HEK293 (cell line): Measurements from ENCODE around the gene STRIP1.
A peak's percentile ranks its signal among the peaks of the same experiment; 100 is the strongest.

Experiments used
- CTCF ChIA-PET: fragments of 350-600 bp; formaldehyde crosslinking; extraction: SDS; loops from one replicate; lab custom pipeline; 2021; ENCODE audit warnings: antibody characterized with exemption; lab: Yijun Ruan, JAX
- POLR2A ChIA-PET: fragments of 300-600 bp; formaldehyde crosslinking; extraction: SDS; loops from one replicate; lab custom pipeline; 2020; ENCODE audit warnings: antibody characterized with exemption, inconsistent platforms; lab: Yijun Ruan, JAX
- H3K27ac ChIP-seq: fragments of 200-500 bp; sonication (Bioruptor generic); 2 replicates; pipeline ENCODE4 v1.5.1; 2014; ENCODE audit warnings: low read depth, low read length, control low read depth, inconsistent platforms; ENCODE audit errors: extremely low read depth
- H3K36me3 ChIP-seq, 2 experiments: fragments of 200-500 bp in 1 of 2; sonication (Bioruptor generic) in 1 of 2; 1 replicate in 1 of 2; 2 replicates in 1 of 2; pipeline ENCODE4 v1.5.1; 2014 to 2017; ENCODE audit warnings: inconsistent platforms in 2 of 2, low read length in 2 of 2; ENCODE audit not compliant: control insufficient read depth in 2 of 2, insufficient read depth in 1 of 2
- H3K4me1 ChIP-seq: fragments of 200-500 bp; sonication (Bioruptor generic); 2 replicates; pipeline ENCODE4 v1.5.1; 2014; ENCODE audit warnings: mild to moderate bottlenecking, low read length, inconsistent platforms; ENCODE audit not compliant: control insufficient read depth, insufficient read depth
- H3K4me3 ChIP-seq: 2 replicates; pipeline ENCODE4 v1.5.1; 2011; ENCODE audit warnings: low read depth, mild to moderate bottlenecking, control low read depth, low read length, moderate library complexity
- H3K9me3 ChIP-seq: fragments of 200-500 bp; sonication (Bioruptor generic); 2 replicates; pipeline ENCODE4 v1.5.1; 2014; ENCODE audit warnings: low read depth, low read length, inconsistent platforms; ENCODE audit not compliant: control insufficient read depth, insufficient read depth
- CTCF ChIP-seq: fragments of 450-650 bp; formaldehyde crosslinking; IDR thresholded peaks from 2 replicates; pipeline ENCODE4 v1.5.1; 2016; ENCODE audit warnings: missing biosample characterization, missing genetic modification characterization
- EGR2 ChIP-seq: fragments of 450-650 bp; formaldehyde crosslinking; IDR thresholded peaks from 2 replicates; pipeline ENCODE4 v1.5.1; 2016; ENCODE audit warnings: low read depth, missing biosample characterization, missing genetic modification characterization
- KLF1 ChIP-seq: fragments of 450-650 bp; formaldehyde crosslinking; IDR thresholded peaks from 2 replicates; pipeline ENCODE4 v1.5.1; 2016; ENCODE audit warnings: missing biosample characterization, missing genetic modification characterization
- KLF10 ChIP-seq: fragments of 450-650 bp; IDR thresholded peaks from 2 replicates; pipeline ENCODE4 v1.5.1; 2018; ENCODE audit warnings: missing biosample characterization, mild to moderate bottlenecking, missing genetic modification characterization
- KLF17 ChIP-seq: fragments of 450-650 bp; formaldehyde crosslinking; IDR thresholded peaks from 2 replicates; pipeline ENCODE4 v1.5.1; 2016; ENCODE audit warnings: missing biosample characterization, missing genetic modification characterization
- OSR2 ChIP-seq: fragments of 450-650 bp; formaldehyde crosslinking; IDR thresholded peaks from 2 replicates; pipeline ENCODE4 v1.5.1; 2016; ENCODE audit warnings: missing biosample characterization, missing genetic modification characterization
- PRDM10 ChIP-seq: fragments of 450-650 bp; formaldehyde crosslinking; IDR thresholded peaks from 2 replicates; pipeline ENCODE4 v1.5.1; 2016; ENCODE audit warnings: missing biosample characterization, missing genetic modification characterization
- PRDM6 ChIP-seq: fragments of 450-650 bp; formaldehyde crosslinking; IDR thresholded peaks from 2 replicates; pipeline ENCODE4 v1.5.1; 2017; ENCODE audit warnings: missing biosample characterization, missing genetic modification characterization
- SCRT1 ChIP-seq: fragments of 450-650 bp; formaldehyde crosslinking; IDR thresholded peaks from 2 replicates; pipeline ENCODE4 v1.5.1; 2016; ENCODE audit warnings: missing biosample characterization, missing genetic modification characterization, borderline replicate concordance
- TRIM28 ChIP-seq: IDR thresholded peaks from 2 replicates; pipeline ENCODE4 v1.6.1; 2011; ENCODE audit warnings: low read length, control low read depth, borderline replicate concordance
- ZBTB49 ChIP-seq: fragments of 450-650 bp; formaldehyde crosslinking; IDR thresholded peaks from 2 replicates; pipeline ENCODE4 v1.5.1; 2016; ENCODE audit warnings: missing biosample characterization, missing genetic modification characterization, low read depth
- ZNF10 ChIP-seq: fragments of 450-650 bp; formaldehyde crosslinking; IDR thresholded peaks from 2 replicates; pipeline ENCODE4 v1.5.1; 2017; ENCODE audit warnings: missing biosample characterization, missing genetic modification characterization
- ZNF404 ChIP-seq: fragments of 450-650 bp; formaldehyde crosslinking; IDR thresholded peaks from 2 replicates; pipeline ENCODE4 v1.5.1; 2017; ENCODE audit warnings: missing biosample characterization, missing genetic modification characterization
- ZNF48 ChIP-seq: fragments of 450-650 bp; formaldehyde crosslinking; IDR thresholded peaks from 2 replicates; pipeline ENCODE4 v1.5.1; 2016; ENCODE audit warnings: missing biosample characterization, missing genetic modification characterization
- ZNF596 ChIP-seq: fragments of 450-650 bp; IDR thresholded peaks from 2 replicates; pipeline ENCODE4 v1.5.0; 2018; ENCODE audit warnings: missing biosample characterization, mild to moderate bottlenecking, missing genetic modification characterization, moderate library complexity
- ZNF654 ChIP-seq: fragments of 450-650 bp; formaldehyde crosslinking; IDR thresholded peaks from 2 replicates; pipeline ENCODE4 v1.5.1; 2016; ENCODE audit warnings: low read depth, missing biosample characterization, missing genetic modification characterization

STRIP1 gene

GRCh38 chr1:110058591-110058990 lies 24.2 kb downstream of the STRIP1 start:
- CTCF ChIA-PET = interaction anchor here (1.0 to 8.6 kb wide), 7 partner anchors 8 to 58 kb away, joined by 4 to 92 read pairs (median 11); partner anchors contain the start of gene ALX3
- peaks cover 0 to 94% of the 10 kb centered on the region in 2 experiments; a peak in 2 of 3 replicates for H3K36me3 ChIP-seq
- H3K4me3 ChIP-seq = no peak overlapping the region
- H3K27ac ChIP-seq = no peak overlapping the region
- POLR2A ChIA-PET = interaction anchor here (0.6 kb wide), 1 partner anchor 40 kb away, joined by 3 read pairs; no protein-coding TSS in a partner anchor
- no peaks in the 10 kb centered on the region for H3K9me3 ChIP-seq
- no peak for TF ChIP-seq OSR2
- no peak for TF ChIP-seq PRDM6 (tag by site-specific recombination)
- no peak for TF ChIP-seq ZNF404 (tag by site-specific recombination)
- no peak for TF ChIP-seq ZBTB49 (tag by site-specific recombination)
- TF ChIP-seq ZNF10 = 0 out of 2 replicates have a peak, but pooled peaks have one; percentile 62
- H3K4me1 ChIP-seq = no peaks in the 10 kb centered on the region

GRCh38 chr1:110059133-110059863 lies 24.9 kb downstream of the STRIP1 start:
- POLR2A ChIA-PET = interaction anchor here (0.6 to 0.7 kb wide), 2 partner anchors 39 to 117 kb away, joined by 3 read pairs; no protein-coding TSS in a partner anchor
- Histone ChIP-seq H3K27ac (no peak overlapping the region), H3K4me3 (no peak overlapping the region), H3K36me3 (peaks cover 0 to 89% of the 10 kb centered on the region in 2 experiments; a peak in 2 of 3 replicates), H3K9me3 (no peaks in the 10 kb centered on the region), H3K4me1 (no peaks in the 10 kb centered on the region)
- CTCF ChIA-PET = interaction anchor here (0.6 to 5.5 kb wide), 30 partner anchors 7 to 781 kb away, joined by 3 to 48 read pairs (median 6); partner anchors contain the start of genes ALX3 and STRIP1
- TF ChIP-seq KLF1 (no peak), EGR2 (peak; percentile 35; the same call in 1 of the 2 replicates)

GRCh38 chr1:110060034-110060661 lies 25.7 kb downstream of the STRIP1 start:
- Histone ChIP-seq H3K9me3 (no peaks in the 10 kb centered on the region), H3K4me3 (no peak overlapping the region), H3K4me1 (no peaks in the 10 kb centered on the region), H3K27ac (no peak overlapping the region), H3K36me3 (peaks cover 0 to 80% of the 10 kb centered on the region in 2 experiments; a peak in 2 of 3 replicates)
- ChIA-PET CTCF (interaction anchor here (0.6 to 5.5 kb wide), 45 partner anchors 8 to 782 kb away, joined by 3 to 48 read pairs (median 4); partner anchors contain the start of genes ALX3 and STRIP1), POLR2A (interaction anchor here (0.7 kb wide), 1 partner anchor 116 kb away, joined by 3 read pairs; no protein-coding TSS in a partner anchor)
- TF ChIP-seq KLF17 (tag by site-specific recombination) = no peak
- TF ChIP-seq CTCF (tag by site-specific recombination) = peak; percentile 71
- TF ChIP-seq ZNF48 = no peak
- 0 out of 2 replicates have a peak, but pooled peaks have one; percentile 3 for TF ChIP-seq ZNF654 (tag by site-specific recombination)
- TF ChIP-seq TRIM28 = no peak
- no peak for TF ChIP-seq KLF10 (tag by site-specific recombination)
- no peak for TF ChIP-seq PRDM10 (tag by site-specific recombination)
- no peak for TF ChIP-seq SCRT1 (tag by site-specific recombination)
- no peak for TF ChIP-seq ZNF596 (tag by site-specific recombination)
